RPMI7951 (cell line): Measurements from ENCODE around the gene BNIPL. TPM values are rescaled to one million over a fixed set of nuclear protein-coding genes. Genes with fewer than 3 reads are reported as not detected.
A peak's percentile ranks its signal among the peaks of the same experiment; 100 is the strongest.

ENCODE experiments used
- DNase-seq: peaks from one replicate; pipeline ENCODE4 v3.0.0-alpha.2; 2012; ENCODE audit warnings: low read depth
- total RNA-seq: library from RNA; depleted of rRNA; stranded (reverse); fragments of >200 nt; shearing (Covaris generic); gene quantifications from 2 replicates; pipeline ENCODE4 v1.2.3, GENCODE V29; 2014; rRNA removed

BNIPL gene
- total RNA-seq, 1 experiment from 2014 or later: 0.48 TPM

GRCh38 chr1:151056149-151056548 lies 19.8 kb downstream of the BNIPL start:
- no peak for DNase-seq

GRCh38 chr1:151058692-151059091 lies 22.3 kb downstream of the BNIPL start:
- DNase-seq: no peak

GRCh38 chr1:151059109-151060006 lies 23.0 kb downstream of the BNIPL start, which contains the start of gene CDC42SE1:
Gene CDC42SE1, minus strand, starts transcription at chr1:151059622. Its CDS starts 3,892 bp downstream, at chr1:151055730.
- peak; percentile 80 for DNase-seq

- peak; percentile 71 for DNase-seq
Observed at GRCh38 chr1:151060007-151060656, 23.7 kb downstream of the BNIPL start, which contains the start of gene MLLT11. Gene MLLT11, plus strand, starts transcription at chr1:151060397. Its CDS starts 6,828 bp downstream, at chr1:151067225.

GRCh38 chr1:151060657-151061421 lies 24.5 kb downstream of the BNIPL start:
- DNase-seq: no peak

GRCh38 chr1:151061704-151062103 lies 25.3 kb downstream of the BNIPL start:
- DNase-seq: no peak

- peak; percentile 62 for DNase-seq
Observed at GRCh38 chr1:151062741-151063371, 26.5 kb downstream of the BNIPL start.

- DNase-seq: no peak
Observed at GRCh38 chr1:151065089-151065645, 28.8 kb downstream of the BNIPL start.

- no peak for DNase-seq
Observed at GRCh38 chr1:151067185-151067584, 30.8 kb downstream of the BNIPL start.

GRCh38 chr1:151069103-151069486 lies 32.7 kb downstream of the BNIPL start:
- no peak for DNase-seq

- DNase-seq: peak; percentile 94
Observed at GRCh38 chr1:151070474-151071276, 34.3 kb downstream of the BNIPL start, which contains the start of gene GABPB2. Gene GABPB2, plus strand, starts transcription at chr1:151070761. Its CDS starts 17,429 bp downstream, at chr1:151088190.

GRCh38 chr1:151072224-151072623 lies 35.8 kb downstream of the BNIPL start:
- no peak for DNase-seq

GRCh38 chr1:151085953-151086559 lies 49.7 kb downstream of the BNIPL start:
- no peak for DNase-seq

Other genes starting within 250 kb of the BNIPL start
- 70.5 and 75.1 TPM in 2 replicates for gene CTSK, start 228.3 kb upstream of the BNIPL start, total RNA-seq
- 12.8 and 16.8 TPM in 2 replicates for gene ARNT, start 160.0 kb upstream of the BNIPL start, total RNA-seq
- not detected in 2 replicates for gene CTXND2, start 149.4 kb upstream of the BNIPL start, total RNA-seq
- gene SETDB1, start 110.2 kb upstream of the BNIPL start, total RNA-seq: 21.0 and 26.9 TPM in 2 replicates
- gene CERS2, start 61.8 kb upstream of the BNIPL start, total RNA-seq: 91.0 and 122 TPM in 2 replicates
- gene ANXA9, start 54.3 kb upstream of the BNIPL start, total RNA-seq: 0.20 TPM in 1 of 2 replicates, not detected in the other
- gene MINDY1, start 29.7 kb upstream of the BNIPL start, total RNA-seq: 7.7 and 10.3 TPM in 2 replicates
- gene PRUNE1, start 28.1 kb upstream of the BNIPL start, total RNA-seq: 10.5 and 10.8 TPM in 2 replicates
- 3.0 and 3.2 TPM in 2 replicates for gene C1orf56, start 11.2 kb downstream of the BNIPL start, total RNA-seq
- gene CDC42SE1, start 23.0 kb downstream of the BNIPL start, total RNA-seq: 54.9 and 60.2 TPM in 2 replicates
- 16.8 and 20.5 TPM in 2 replicates for gene MLLT11, start 23.8 kb downstream of the BNIPL start, total RNA-seq
- gene GABPB2, start 34.2 kb downstream of the BNIPL start, total RNA-seq: 6.3 and 6.7 TPM in 2 replicates
- gene SEMA6C, start 110.0 kb downstream of the BNIPL start, total RNA-seq: 0.48 and 0.78 TPM in 2 replicates
- not detected in 2 replicates for gene TNFAIP8L2, start 120.1 kb downstream of the BNIPL start, total RNA-seq
- 7.4 and 8.2 TPM in 2 replicates for gene LYSMD1, start 129.3 kb downstream of the BNIPL start, total RNA-seq
- 47.4 and 58.5 TPM in 2 replicates for gene SCNM1, start 129.6 kb downstream of the BNIPL start, total RNA-seq
- gene TMOD4, start 139.4 kb downstream of the BNIPL start, total RNA-seq: 0.36 TPM in 1 of 2 replicates, not detected in the other
- gene VPS72, start 153.6 kb downstream of the BNIPL start, total RNA-seq: 54.0 and 63.8 TPM in 2 replicates
- gene PIP5K1A, start 162.0 kb downstream of the BNIPL start, total RNA-seq: 27.4 and 39.5 TPM in 2 replicates
- 186 and 201 TPM in 2 replicates for gene PSMD4, start 218.1 kb downstream of the BNIPL start, total RNA-seq
- 6.7 and 10.9 TPM in 2 replicates for gene ZNF687, start 245.7 kb downstream of the BNIPL start, total RNA-seq